Mucosa of descending colon (tissue), 3 donors: ENCODE data around the gene MOV10. TPM values are rescaled to one million over a fixed set of nuclear protein-coding genes. Genes with fewer than 3 reads are reported as not detected.

Experiments
- ATAC-seq: fragments of 200-7000 bp; cut with Tn5 transposase; one replicate; pipeline ENCODE4 v1.9.1; 2020; ENCODE audit warnings: mild to moderate bottlenecking, moderate library complexity
- DNase-seq, 3 donors: peaks; one replicate each; pipeline ENCODE4 v3.0.0-alpha.2; 2020
- H3K36me3 ChIP-seq: fragments of 200-600 bp; one replicate; pipeline ENCODE4 v1.8.0; 2021; ENCODE audit warnings: low read depth, mild to moderate bottlenecking
- H3K4me1 ChIP-seq: fragments of 200-600 bp; one replicate; pipeline ENCODE4 v1.8.0; 2021; ENCODE audit warnings: low read depth, mild to moderate bottlenecking
- H3K4me3 ChIP-seq: fragments of 200-600 bp; one replicate; pipeline ENCODE4 v1.8.0; 2021; ENCODE audit warnings: mild to moderate bottlenecking
- H3K9me3 ChIP-seq: fragments of 200-600 bp; one replicate; pipeline ENCODE4 v1.8.0; 2021; ENCODE audit warnings: mild to moderate bottlenecking
- CTCF ChIP-seq: fragments of 200-600 bp; IDR thresholded peaks from one replicate; pipeline ENCODE4 v1.8.0; 2022; ENCODE audit warnings: antibody characterized with exemption, mild to moderate bottlenecking
- intact Hi-C, 2 donors: fragments of 100-400 bp; cut with DNase I in 1 of 2; cut with micrococcal nuclease in 1 of 2; formaldehyde crosslinking; loops; one replicate each; pipeline versions ENCODE4 v1.11.0 to v1.11.1; 2022; cut with DNase I, micrococcal nuclease
- total RNA-seq, 3 donors: library from RNA; stranded (reverse); fragmentation: NEBNext Ultra II Directional in 2 of 3; extraction: Animal tissue kit (Norgen Biotek cat#: 25700) in 2 of 3; gene quantifications; one replicate each; pipeline versions ENCODE4 v1.2.1 to v1.2.4, GENCODE V29; 2021 to 2023
- donor health status: DM: no; HTN: no; CAD: no; lungs with moderate emphysema.
- donor health status: DM: no; HTN: no; CAD: no.
- donor health status: DM: no; HTN: yes; CAD: no.

MOV10 gene
- total RNA-seq, 3 donors from 2014 or later, result 66.4 to 85.2 (median 77.6) TPM

GRCh38 chr1:112678605-112679004 lies 4.1 kb downstream of the MOV10 start:
- no peak for TF ChIP-seq CTCF
- no peaks in the 10 kb centered on the region for H3K9me3 ChIP-seq
- intact Hi-C loops, result no loop called here
- no peaks in the 10 kb centered on the region for H3K36me3 ChIP-seq
- DNase-seq, result no peak
- H3K4me3 ChIP-seq, result no peak overlapping the region
- H3K4me1 ChIP-seq, result peaks cover 6% of the 10 kb centered on the region
- no peak for ATAC-seq

- no peaks in the 10 kb centered on the region for H3K9me3 ChIP-seq
- intact Hi-C loops, result no loop called here
- no peak for TF ChIP-seq CTCF
Observed at GRCh38 chr1:112685913-112686312, 11.5 kb downstream of the MOV10 start.

GRCh38 chr1:112686417-112686816 lies 12.0 kb downstream of the MOV10 start:
- no peak for ATAC-seq
- Histone ChIP-seq H3K9me3 (no peaks in the 10 kb centered on the region), H3K4me3 (no peak overlapping the region), H3K4me1 (no peaks in the 10 kb centered on the region), H3K36me3 (no peaks in the 10 kb centered on the region)
- intact Hi-C loops, result no loop called here
- DNase-seq, result no peak
- TF ChIP-seq CTCF, result no peak

More at GRCh38 chr1:112685913-112686312, 11.5 kb downstream of the MOV10 start:
- Histone ChIP-seq H3K4me3 (no peak overlapping the region), H3K4me1 (no peaks in the 10 kb centered on the region), H3K36me3 (no peaks in the 10 kb centered on the region)
- DNase-seq, result no peak
- no peak for ATAC-seq

- no peak for TF ChIP-seq CTCF
- H3K4me1 ChIP-seq, result no peaks in the 10 kb centered on the region
- DNase-seq (no peak), ATAC-seq (no peak)
- H3K36me3 ChIP-seq, result no peaks in the 10 kb centered on the region
- intact Hi-C loops, result no loop called here
- no peak overlapping the region for H3K4me3 ChIP-seq
- no peaks in the 10 kb centered on the region for H3K9me3 ChIP-seq
Observed at GRCh38 chr1:112686835-112687234, 12.4 kb downstream of the MOV10 start.

GRCh38 chr1:112687361-112687760 lies 12.9 kb downstream of the MOV10 start:
- DNase-seq, result no peak
- intact Hi-C loops, result no loop called here
- no peak for TF ChIP-seq CTCF
- Histone ChIP-seq H3K4me1 (no peaks in the 10 kb centered on the region), H3K4me3 (no peak overlapping the region), H3K36me3 (no peaks in the 10 kb centered on the region), H3K9me3 (no peaks in the 10 kb centered on the region)
- no peak for ATAC-seq
